ENCODE data around the gene PCYT1A. TPM values are rescaled to one million over a fixed set of nuclear protein-coding genes. Genes with fewer than 3 reads are reported as not detected.
"Not testable (repeated sequence)": the region's sequence is repeated elsewhere in the genome, so short reads cannot be mapped to it uniquely, and the experiment has no call there.

The PCYT1A gene
- total RNA-seq, 1 experiment from 2014 or later, result 28.5 TPM

GRCh38 chr3:196207159-196207832 is 80.2 kb downstream of the PCYT1A start (continued):
- TF ChIP-seq AFF4 (CRISPR knock-in tag; IDR thresholded peaks at IDR 0.05; ENCODE audit: borderline replicate concordance) (no peak), ZNF138 (CRISPR knock-in tag; conservative IDR thresholded peaks at IDR 0.05) (no peak), ZBTB21 (CRISPR knock-in tag; IDR thresholded peaks at IDR 0.05; ENCODE audit: borderline replicate concordance) (no peak), CDX4 (CRISPR knock-in tag; IDR thresholded peaks at IDR 0.05; ENCODE audit: borderline replicate concordance) (no peak), ZNF423 (CRISPR knock-in tag; IDR thresholded peaks at IDR 0.05) (no peak)

- H3K4me3 Mint-ChIP-seq, POLR2A ChIA-PET: not testable (repeated sequence)
- CTCF ChIA-PET, result interaction anchor here (1.0 kb wide), 1 partner anchor 9 kb away, joined by 4 read pairs; no protein-coding TSS in a partner anchor
Observed at GRCh38 chr3:196205442-196206205, 81.9 kb downstream of the PCYT1A start.

GRCh38 chr3:196203846-196204245 is 83.7 kb downstream of the PCYT1A start:
- CTCF ChIA-PET, result interaction anchor here (1.0 kb wide), 1 partner anchor 125 kb away, joined by 3 read pairs; no protein-coding TSS in a partner anchor
- Mint-ChIP-seq H3K27ac (no peak overlapping the region), H3K4me1 (peaks cover 7% of the 10 kb centered on the region; the same call in 1 of the 2 replicates), H3K36me3 (no peaks in the 10 kb centered on the region), H3K9me3 (peaks cover 4% of the 10 kb centered on the region; the same call in 1 of the 2 replicates), H3K4me3 (no peak overlapping the region), H3K27me3 (ENCODE audit: low read depth) (peaks cover 30% of the 10 kb centered on the region)
- ATAC-seq (no peak), DNase-seq (ENCODE audit: low spot score) (no peak)
- POLR2A ChIA-PET, result no interaction called here
- TF ChIP-seq IRF1 (CRISPR knock-in tag; IDR thresholded peaks at IDR 0.05) (no peak), SMAD3 (CRISPR knock-in tag; IDR thresholded peaks at IDR 0.05; ENCODE audit: borderline replicate concordance) (no peak), KAT7 (CRISPR knock-in tag; IDR thresholded peaks at IDR 0.05; ENCODE audit: borderline replicate concordance) (no peak), TP53 (CRISPR knock-in tag; IDR thresholded peaks at IDR 0.05) (no peak), NR1H2 (CRISPR knock-in tag; IDR thresholded peaks at IDR 0.05) (no peak), AR (CRISPR knock-in tag; IDR thresholded peaks at IDR 0.05) (no peak), ZNF263 (CRISPR knock-in tag; IDR thresholded peaks at IDR 0.05; ENCODE audit: low read depth) (no peak), ERG (CRISPR knock-in tag; IDR thresholded peaks at IDR 0.05) (no peak), ZMAT4 (CRISPR knock-in tag; IDR thresholded peaks at IDR 0.05) (no peak), USF2 (CRISPR knock-in tag; IDR thresholded peaks at IDR 0.05) (no peak)
- TF ChIP-seq, protein P1, sequence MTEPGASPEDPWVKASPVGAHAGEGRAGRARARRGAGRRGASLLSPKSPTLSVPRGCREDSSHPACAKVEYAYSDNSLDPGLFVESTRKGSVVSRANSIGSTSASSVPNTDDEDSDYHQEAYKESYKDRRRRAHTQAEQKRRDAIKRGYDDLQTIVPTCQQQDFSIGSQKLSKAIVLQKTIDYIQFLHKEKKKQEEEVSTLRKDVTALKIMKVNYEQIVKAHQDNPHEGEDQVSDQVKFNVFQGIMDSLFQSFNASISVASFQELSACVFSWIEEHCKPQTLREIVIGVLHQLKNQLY (CRISPR knock-in tag; IDR thresholded peaks at IDR 0.05), result no peak
- TF ChIP-seq, protein P2, sequence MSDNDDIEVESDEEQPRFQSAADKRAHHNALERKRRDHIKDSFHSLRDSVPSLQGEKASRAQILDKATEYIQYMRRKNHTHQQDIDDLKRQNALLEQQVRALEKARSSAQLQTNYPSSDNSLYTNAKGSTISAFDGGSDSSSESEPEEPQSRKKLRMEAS (CRISPR knock-in tag; IDR thresholded peaks at IDR 0.05), result no peak

More at GRCh38 chr3:196205442-196206205, 81.9 kb downstream of the PCYT1A start:
- peaks cover 30% of the 10 kb centered on the region for H3K27me3 Mint-ChIP-seq (ENCODE audit: low read depth)
- not testable (repeated sequence) for H3K4me1 Mint-ChIP-seq; ATAC-seq; DNase-seq (ENCODE audit: low spot score); H3K36me3 Mint-ChIP-seq; H3K9me3 Mint-ChIP-seq; H3K27ac Mint-ChIP-seq
